Psoas muscle (tissue), 8 donors: ENCODE data around the gene CACNA1S. TPM values are rescaled to one million over a fixed set of nuclear protein-coding genes. Genes with fewer than 3 reads are reported as not detected.

Experiments
- ATAC-seq, 4 donors: fragments of 200-7000 bp; cut with Tn5 transposase; one replicate each; pipeline ENCODE4 v1.9.1; 2020; ENCODE audit warnings: moderate library complexity in 3 of 4, mild to moderate bottlenecking in 2 of 4
- DNase-seq, 2 donors: peaks; one replicate each; pipeline ENCODE4 v3.0.0-alpha.2; 2020
- H3K27ac ChIP-seq: fragments of 200-600 bp; one replicate; pipeline ENCODE4 v1.8.0; 2022
- H3K27me3 ChIP-seq, 3 donors: fragments of 200-600 bp in 1 of 3; one replicate each; pipeline versions ENCODE4 v1.6.1 to v1.8.0; 2013 to 2022; ENCODE audit warnings: low read length in 2 of 3, mild to moderate bottlenecking in 2 of 3, moderate library complexity in 1 of 3; ENCODE audit not compliant: insufficient read depth in 3 of 3
- H3K36me3 ChIP-seq, 2 donors: fragments of 200-600 bp in 1 of 2; one replicate each; pipeline versions ENCODE4 v1.6.1 to v1.8.0; 2013 to 2022; ENCODE audit warnings: low read depth in 1 of 2, mild to moderate bottlenecking in 1 of 2, moderate library complexity in 1 of 2; ENCODE audit not compliant: insufficient read depth in 1 of 2
- H3K4me1 ChIP-seq: fragments of 200-600 bp; one replicate; pipeline ENCODE4 v1.8.0; 2022
- H3K4me3 ChIP-seq: fragments of 200-600 bp; one replicate; pipeline ENCODE4 v1.8.0; 2022; ENCODE audit warnings: mild to moderate bottlenecking
- H3K9me3 ChIP-seq: fragments of 200-600 bp; one replicate; pipeline ENCODE4 v1.8.0; 2022
- CTCF ChIP-seq: fragments of 200-600 bp; IDR thresholded peaks from one replicate; pipeline ENCODE4 v1.8.0; 2022; ENCODE audit warnings: antibody characterized with exemption
- WGBS, 3 donors: extraction: QIAGEN DNeasy Blood & Tissue Kit; methylation state at CpG; one replicate each; pipeline versions ENCODE4 v1.1.6 to v1.1.7; 2013; 5-methylcytosine and 5-hydroxymethylcytosine counted together
- intact Hi-C, 2 donors: fragments of 100-400 bp; cut with DNase I; formaldehyde crosslinking; loops; one replicate each; pipeline versions ENCODE4 v1.11.0 to v1.14.2; 2022
- polyA plus RNA-seq, 3 donors: library from polyadenylated mRNA; stranded (reverse); fragments of 200-250 nt; gene quantifications; one replicate each; pipeline ENCODE4 v1.2.3, GENCODE V29; 2013
- total RNA-seq, 4 donors: library from RNA; stranded (reverse); fragmentation: NEBNext Ultra II Directional in 2 of 4; extraction: Animal tissue kit (Norgen Biotek cat#: 25700) in 2 of 4; gene quantifications; one replicate each; pipeline versions ENCODE4 v1.2.1 to v1.2.4, GENCODE V29; 2021 to 2023
- donor health status: healthy with polysubstance abuse.
- donor health status: DM: no; HTN: no; CAD: no; lungs with moderate emphysema.
- donor health status: Bipolar disorder and iron deficiency.
- donor health status: healthy.
- donor health status: DM: yes; HTN: yes; CAD: no.
- donor health status: DM: no; HTN: no; CAD: no.
- donor health status: DM: no; HTN: no; CAD: no.
- donor health status: DM: yes; HTN: yes; CAD: no.

The CACNA1S gene
- total and polyA plus RNA-seq, 7 donors = 11.9 to 269 (median 56.3) TPM

DNA sequence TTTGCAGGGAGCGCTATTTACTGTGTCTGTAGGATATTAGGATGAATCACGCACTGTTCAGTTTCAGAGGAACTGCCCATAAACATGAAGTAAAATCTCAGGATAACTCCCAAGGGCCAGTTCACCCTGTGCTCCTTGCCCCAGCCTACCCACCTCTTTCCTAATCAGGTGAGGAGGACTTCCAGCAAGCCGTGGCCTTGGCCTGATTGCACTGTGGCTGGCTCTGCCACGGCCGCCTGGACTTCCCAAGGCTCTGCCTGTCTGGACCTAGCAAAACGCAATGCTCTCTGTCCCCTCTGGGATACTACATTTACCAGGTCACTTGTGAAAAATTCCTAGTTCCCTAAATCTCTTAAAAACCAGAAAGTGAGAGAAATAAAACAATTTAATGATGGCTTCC lies 22.2 kb upstream of the CACNA1S start:
- 94 to 96% (median 94%) methylated on average over 6 of the region's 6 CpGs for WGBS, 3 donors
- H3K9me3 ChIP-seq = no peaks in the 10 kb centered on the region
- no peak overlapping the region for H3K27ac ChIP-seq
- H3K27me3 ChIP-seq = no peaks in the 10 kb centered on the region
- peaks cover 0 to 40% of the 10 kb centered on the region in 2 donors for H3K36me3 ChIP-seq
- TF ChIP-seq CTCF = no peak
- no peak for ATAC-seq
- no peaks in the 10 kb centered on the region for H3K4me1 ChIP-seq
- no peak for DNase-seq
- H3K4me3 ChIP-seq = no peak overlapping the region
- intact Hi-C loops = no loop called here

DNA sequence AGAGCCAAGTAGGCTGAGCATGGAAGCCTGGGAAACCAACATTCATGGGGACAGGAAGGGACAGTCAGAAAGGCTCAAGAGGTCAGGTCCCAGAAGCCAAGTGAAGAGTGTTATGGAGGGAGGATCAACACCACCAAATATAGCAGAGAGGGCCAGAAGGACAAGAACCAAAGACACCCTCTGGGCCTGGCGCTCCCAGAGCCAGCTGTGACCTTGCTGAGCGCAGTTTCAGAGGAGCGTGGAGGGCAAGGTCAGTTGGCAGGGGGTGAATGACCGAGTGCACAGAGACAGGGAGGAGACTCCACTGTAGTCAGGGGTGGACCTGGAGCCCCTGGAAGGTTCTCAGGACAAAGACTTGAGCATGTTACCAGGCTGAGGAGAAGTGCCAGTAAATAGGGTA lies 19.2 kb upstream of the CACNA1S start:
- Histone ChIP-seq H3K36me3 (peaks cover 0 to 18% of the 10 kb centered on the region in 2 donors), H3K27ac (no peak overlapping the region), H3K9me3 (no peaks in the 10 kb centered on the region), H3K27me3 (no peaks in the 10 kb centered on the region), H3K4me1 (no peaks in the 10 kb centered on the region), H3K4me3 (no peak overlapping the region)
- TF ChIP-seq CTCF = no peak
- WGBS, 3 donors = 24 to 44% (median 31%) methylated on average over 4 of the region's 4 CpGs
- DNase-seq = no peak
- intact Hi-C loops = no loop called here
- peak; percentile 16 to 43 (median 26) for ATAC-seq

DNA sequence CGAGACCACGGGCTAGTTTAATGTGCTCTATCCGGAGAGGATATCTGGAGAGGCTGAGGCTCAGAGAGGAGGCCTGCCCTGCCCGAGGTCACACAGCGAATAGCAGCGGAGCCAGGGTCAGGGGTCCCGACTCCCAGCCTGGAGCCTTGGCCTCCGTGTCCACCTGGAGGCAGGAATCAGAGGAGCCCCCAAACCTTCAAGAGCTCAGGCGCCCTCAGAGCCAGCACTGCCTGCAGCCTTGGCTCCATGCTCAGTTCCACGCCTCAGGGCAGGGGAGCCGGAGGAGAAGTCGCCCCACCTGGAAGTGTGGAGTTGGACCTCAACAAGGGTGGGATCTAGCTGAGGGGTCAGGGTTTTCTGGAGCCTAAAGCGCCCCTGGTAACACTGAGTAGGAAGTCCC lies 16.7 kb upstream of the CACNA1S start:
- Histone ChIP-seq H3K4me1 (no peaks in the 10 kb centered on the region), H3K4me3 (no peak overlapping the region), H3K9me3 (no peaks in the 10 kb centered on the region), H3K36me3 (no peaks in the 10 kb centered on the region), H3K27me3 (no peaks in the 10 kb centered on the region), H3K27ac (no peak overlapping the region)
- TF ChIP-seq CTCF = no peak
- DNase-seq (peak in 1 of 2 donors; percentile 34), ATAC-seq (no peak)
- intact Hi-C loops = no loop called here
- 96 to 97% (median 97%) methylated on average over 13 of the region's 13 CpGs for WGBS, 3 donors

- 73 to 83% (median 80%) methylated on average over 9 of the region's 9 CpGs for WGBS, 3 donors
- Histone ChIP-seq H3K4me1 (no peaks in the 10 kb centered on the region), H3K27ac (no peak overlapping the region), H3K4me3 (no peak overlapping the region), H3K36me3 (no peaks in the 10 kb centered on the region), H3K9me3 (no peaks in the 10 kb centered on the region), H3K27me3 (no peaks in the 10 kb centered on the region)
- no peak for ATAC-seq
- no peak for TF ChIP-seq CTCF
- intact Hi-C loops = no loop called here
- peak in 1 of 2 donors; percentile 18 for DNase-seq
Measured at GRCh38 chr1:201128476-201128875, 16.2 kb upstream of the CACNA1S start.

GRCh38 chr1:201127755-201128455 lies 15.7 kb upstream of the CACNA1S start:
- WGBS, 3 donors = 90 to 92% (median 90%) methylated on average over 15 to 17 of the region's 17 CpGs
- H3K4me1 ChIP-seq = no peaks in the 10 kb centered on the region
- no peak for TF ChIP-seq CTCF
- DNase-seq = no peak
- no peak overlapping the region for H3K4me3 ChIP-seq
- no peak overlapping the region for H3K27ac ChIP-seq
- ATAC-seq = peak in 2 of 4 donors; percentile 34 to 41
- H3K36me3 ChIP-seq = no peaks in the 10 kb centered on the region
- H3K9me3 ChIP-seq = no peaks in the 10 kb centered on the region
- no peaks in the 10 kb centered on the region for H3K27me3 ChIP-seq
- intact Hi-C loops = no loop called here
